Ishikawa (cell line): Measurements from ENCODE around the gene PCIF1.

Source experiments
- CEBPB ChIP-seq: IDR thresholded peaks from 2 replicates; pipeline ENCODE4 v1.6.1; 2012
- CREB1 ChIP-seq: IDR thresholded peaks from 2 replicates; pipeline ENCODE4 v1.6.1; 2012; ENCODE audit warnings: low read depth
- EGR1 ChIP-seq: IDR thresholded peaks from 2 replicates; pipeline ENCODE4 v1.6.1; 2012
- EP300 ChIP-seq: IDR thresholded peaks from 2 replicates; pipeline ENCODE4 v1.6.1; 2012; ENCODE audit warnings: borderline replicate concordance
- FOXM1 ChIP-seq: IDR thresholded peaks from 2 replicates; pipeline ENCODE4 v1.6.1; 2012; ENCODE audit warnings: low read depth, borderline replicate concordance
- NFIC ChIP-seq: IDR thresholded peaks from 2 replicates; pipeline ENCODE4 v1.6.1; 2012
- RAD21 ChIP-seq: IDR thresholded peaks from 2 replicates; pipeline ENCODE4 v1.6.1; 2012; ENCODE audit warnings: low read depth
- TAF1 ChIP-seq: IDR thresholded peaks from 2 replicates; pipeline ENCODE4 v1.6.1; 2012; ENCODE audit warnings: low read depth, mild to moderate bottlenecking
- TCF12 ChIP-seq: IDR thresholded peaks from 2 replicates; pipeline ENCODE4 v1.6.1; 2012; ENCODE audit warnings: low read depth
- TEAD4 ChIP-seq: IDR thresholded peaks from 2 replicates; pipeline ENCODE4 v1.6.1; 2012
- YY1 ChIP-seq: IDR thresholded peaks from 2 replicates; pipeline ENCODE4 v1.6.1; 2012; ENCODE audit warnings: low read depth
- ZBTB7A ChIP-seq: IDR thresholded peaks from 2 replicates; pipeline ENCODE4 v1.6.1; 2012; ENCODE audit warnings: low read depth
- TF ChIP-seq, protein P1 (sequence below): IDR thresholded peaks from 2 replicates; pipeline ENCODE4 v1.6.1; 2012; ENCODE audit warnings: low read depth, mild to moderate bottlenecking
- TF ChIP-seq, protein P2 (sequence below): IDR thresholded peaks from 2 replicates; pipeline ENCODE4 v1.6.1; 2012
- TF ChIP-seq, protein P3 (sequence below): IDR thresholded peaks from 2 replicates; pipeline ENCODE4 v1.6.1; 2012

PCIF1 gene

DNA sequence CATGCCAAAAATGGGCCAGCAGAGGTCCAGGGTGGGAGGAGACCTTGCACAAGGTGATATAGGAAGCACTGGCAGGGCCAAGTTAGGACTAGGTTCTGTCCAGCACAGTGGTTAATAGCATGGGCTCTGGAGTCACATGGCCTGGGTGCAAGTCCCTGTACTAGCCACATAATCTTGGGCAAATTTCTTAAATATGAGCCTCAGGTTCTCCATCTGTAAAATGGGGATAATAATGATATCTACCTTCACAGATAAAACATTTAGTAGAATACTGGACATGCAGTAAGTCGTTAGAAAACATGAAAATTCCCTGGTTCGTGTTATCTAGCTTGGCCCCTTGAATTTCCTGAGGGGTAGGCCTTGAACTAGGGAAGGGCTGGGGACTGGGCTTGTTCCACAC, 37.2 kb upstream of the PCIF1 start:
- TF ChIP-seq CREB1, result no peak
- TF ChIP-seq NFIC, result no peak
- TF ChIP-seq, protein P1, sequence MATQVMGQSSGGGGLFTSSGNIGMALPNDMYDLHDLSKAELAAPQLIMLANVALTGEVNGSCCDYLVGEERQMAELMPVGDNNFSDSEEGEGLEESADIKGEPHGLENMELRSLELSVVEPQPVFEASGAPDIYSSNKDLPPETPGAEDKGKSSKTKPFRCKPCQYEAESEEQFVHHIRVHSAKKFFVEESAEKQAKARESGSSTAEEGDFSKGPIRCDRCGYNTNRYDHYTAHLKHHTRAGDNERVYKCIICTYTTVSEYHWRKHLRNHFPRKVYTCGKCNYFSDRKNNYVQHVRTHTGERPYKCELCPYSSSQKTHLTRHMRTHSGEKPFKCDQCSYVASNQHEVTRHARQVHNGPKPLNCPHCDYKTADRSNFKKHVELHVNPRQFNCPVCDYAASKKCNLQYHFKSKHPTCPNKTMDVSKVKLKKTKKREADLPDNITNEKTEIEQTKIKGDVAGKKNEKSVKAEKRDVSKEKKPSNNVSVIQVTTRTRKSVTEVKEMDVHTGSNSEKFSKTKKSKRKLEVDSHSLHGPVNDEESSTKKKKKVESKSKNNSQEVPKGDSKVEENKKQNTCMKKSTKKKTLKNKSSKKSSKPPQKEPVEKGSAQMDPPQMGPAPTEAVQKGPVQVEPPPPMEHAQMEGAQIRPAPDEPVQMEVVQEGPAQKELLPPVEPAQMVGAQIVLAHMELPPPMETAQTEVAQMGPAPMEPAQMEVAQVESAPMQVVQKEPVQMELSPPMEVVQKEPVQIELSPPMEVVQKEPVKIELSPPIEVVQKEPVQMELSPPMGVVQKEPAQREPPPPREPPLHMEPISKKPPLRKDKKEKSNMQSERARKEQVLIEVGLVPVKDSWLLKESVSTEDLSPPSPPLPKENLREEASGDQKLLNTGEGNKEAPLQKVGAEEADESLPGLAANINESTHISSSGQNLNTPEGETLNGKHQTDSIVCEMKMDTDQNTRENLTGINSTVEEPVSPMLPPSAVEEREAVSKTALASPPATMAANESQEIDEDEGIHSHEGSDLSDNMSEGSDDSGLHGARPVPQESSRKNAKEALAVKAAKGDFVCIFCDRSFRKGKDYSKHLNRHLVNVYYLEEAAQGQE, result no peak
- no peak for TF ChIP-seq TEAD4
- TF ChIP-seq YY1, result no peak
- TF ChIP-seq TAF1, result no peak
- no peak for TF ChIP-seq RAD21
- TF ChIP-seq CEBPB, result no peak
- TF ChIP-seq TCF12, result no peak
- no peak for TF ChIP-seq ZBTB7A
- TF ChIP-seq EP300, result no peak
- TF ChIP-seq, protein P2, sequence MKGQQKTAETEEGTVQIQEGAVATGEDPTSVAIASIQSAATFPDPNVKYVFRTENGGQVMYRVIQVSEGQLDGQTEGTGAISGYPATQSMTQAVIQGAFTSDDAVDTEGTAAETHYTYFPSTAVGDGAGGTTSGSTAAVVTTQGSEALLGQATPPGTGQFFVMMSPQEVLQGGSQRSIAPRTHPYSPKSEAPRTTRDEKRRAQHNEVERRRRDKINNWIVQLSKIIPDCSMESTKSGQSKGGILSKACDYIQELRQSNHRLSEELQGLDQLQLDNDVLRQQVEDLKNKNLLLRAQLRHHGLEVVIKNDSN, result no peak
- TF ChIP-seq EGR1, result no peak

DNA sequence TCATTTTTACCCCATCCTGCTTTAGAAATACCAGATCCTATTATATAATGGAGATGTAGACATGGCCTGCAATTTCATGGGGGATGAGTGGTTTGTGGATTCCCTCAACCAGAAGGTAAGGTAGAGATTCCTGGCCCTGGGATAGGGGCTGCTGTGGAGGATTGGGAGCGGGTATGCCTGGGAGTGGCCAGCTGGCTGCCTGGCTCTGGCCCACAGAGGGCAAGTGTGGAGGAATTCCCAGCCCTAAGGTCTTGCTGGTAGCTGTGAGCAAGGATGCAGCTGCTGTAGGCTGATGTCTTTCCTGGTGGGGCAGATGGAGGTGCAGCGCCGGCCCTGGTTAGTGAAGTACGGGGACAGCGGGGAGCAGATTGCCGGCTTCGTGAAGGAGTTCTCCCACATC, 36.8 kb upstream of the PCIF1 start:
- TF ChIP-seq, protein P1, result no peak
- TF ChIP-seq YY1 (no peak), TEAD4 (no peak), ZBTB7A (no peak), NFIC (no peak), CEBPB (no peak)
- TF ChIP-seq, protein P3, sequence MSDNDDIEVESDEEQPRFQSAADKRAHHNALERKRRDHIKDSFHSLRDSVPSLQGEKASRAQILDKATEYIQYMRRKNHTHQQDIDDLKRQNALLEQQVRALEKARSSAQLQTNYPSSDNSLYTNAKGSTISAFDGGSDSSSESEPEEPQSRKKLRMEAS, result no peak

DNA sequence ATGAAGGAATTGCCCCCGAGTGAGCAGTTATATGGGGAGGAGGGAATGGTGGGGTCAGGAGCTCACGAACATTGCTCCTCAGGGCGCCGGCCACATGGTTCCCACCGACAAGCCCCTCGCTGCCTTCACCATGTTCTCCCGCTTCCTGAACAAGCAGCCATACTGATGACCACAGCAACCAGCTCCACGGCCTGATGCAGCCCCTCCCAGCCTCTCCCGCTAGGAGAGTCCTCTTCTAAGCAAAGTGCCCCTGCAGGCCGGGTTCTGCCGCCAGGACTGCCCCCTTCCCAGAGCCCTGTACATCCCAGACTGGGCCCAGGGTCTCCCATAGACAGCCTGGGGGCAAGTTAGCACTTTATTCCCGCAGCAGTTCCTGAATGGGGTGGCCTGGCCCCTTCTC, 36.2 kb upstream of the PCIF1 start:
- TF ChIP-seq EGR1 (no peak), CEBPB (no peak), ZBTB7A (no peak), TCF12 (no peak), RAD21 (no peak), CREB1 (no peak), TAF1 (no peak), TEAD4 (no peak), NFIC (no peak), FOXM1 (no peak), YY1 (no peak)
- TF ChIP-seq, protein P1, result no peak
- TF ChIP-seq, protein P2, result no peak
- TF ChIP-seq, protein P3, result no peak

DNA sequence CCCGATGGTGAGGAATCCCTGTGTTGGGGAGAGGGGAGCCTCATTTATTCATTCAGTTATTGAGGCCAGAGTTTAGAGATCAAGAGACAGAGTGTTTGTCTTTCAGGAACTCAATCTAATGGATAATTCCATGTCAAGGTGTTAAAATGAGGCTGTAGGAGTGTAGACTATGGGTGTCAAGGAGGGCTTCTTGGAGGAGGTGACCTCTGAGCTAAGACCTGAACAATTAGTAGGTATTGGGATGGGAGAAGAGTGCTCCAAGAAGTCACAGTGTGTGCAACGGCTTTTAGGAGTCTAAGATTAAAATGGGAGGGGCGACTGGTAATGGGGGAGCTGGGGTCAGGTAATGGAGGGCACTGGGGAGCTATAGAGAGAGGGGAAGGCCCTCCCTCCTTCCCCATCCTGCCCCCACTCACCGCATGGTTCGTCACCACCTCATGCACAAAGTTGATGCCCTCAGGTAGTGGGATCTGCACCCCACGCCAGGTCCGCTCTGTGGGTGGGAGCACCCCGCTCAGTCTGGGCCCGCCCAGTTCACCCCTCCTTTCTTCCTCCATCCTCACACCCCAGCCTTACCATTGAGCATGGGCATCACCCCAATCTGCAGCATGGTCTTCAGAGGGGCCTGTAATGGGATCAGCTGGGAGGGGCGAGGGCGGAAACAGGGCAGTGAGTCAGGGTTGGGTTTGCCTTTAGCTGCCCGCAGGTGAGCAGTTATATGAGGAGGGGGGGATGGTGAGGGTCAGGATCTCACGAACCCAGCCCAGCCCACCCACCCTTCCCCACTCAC, 35.2 kb upstream of the PCIF1 start:
- no peak for TF ChIP-seq NFIC
- no peak for TF ChIP-seq CEBPB
- TF ChIP-seq, protein P1, result no peak
- no peak for TF ChIP-seq FOXM1
- TF ChIP-seq EGR1, result no peak
- TF ChIP-seq EP300, result no peak
- TF ChIP-seq ZBTB7A, result no peak
- TF ChIP-seq TEAD4, result no peak
- TF ChIP-seq RAD21, result no peak
- TF ChIP-seq CREB1, result no peak
- TF ChIP-seq, protein P3, result no peak
- TF ChIP-seq TAF1, result no peak
- TF ChIP-seq TCF12, result no peak
- no peak for TF ChIP-seq YY1
- TF ChIP-seq, protein P2, result no peak
